Ecto neural progenitor cell (in vitro differentiated cells): ENCODE measurements around the gene OR8B4.
"Not testable (repeated sequence)": the region's sequence is repeated elsewhere in the genome, so short reads cannot be mapped to it uniquely, and the experiment has no call there.

ENCODE experiments used
- DNase-seq: peaks from one replicate; pipeline ENCODE4 v3.0.0-alpha.2; 2018; ENCODE audit warnings: low spot score

Gene OR8B4

GRCh38 chr11:124405581-124405980 lies 19.1 kb downstream of the OR8B4 start:
- no peak for DNase-seq

DNA sequence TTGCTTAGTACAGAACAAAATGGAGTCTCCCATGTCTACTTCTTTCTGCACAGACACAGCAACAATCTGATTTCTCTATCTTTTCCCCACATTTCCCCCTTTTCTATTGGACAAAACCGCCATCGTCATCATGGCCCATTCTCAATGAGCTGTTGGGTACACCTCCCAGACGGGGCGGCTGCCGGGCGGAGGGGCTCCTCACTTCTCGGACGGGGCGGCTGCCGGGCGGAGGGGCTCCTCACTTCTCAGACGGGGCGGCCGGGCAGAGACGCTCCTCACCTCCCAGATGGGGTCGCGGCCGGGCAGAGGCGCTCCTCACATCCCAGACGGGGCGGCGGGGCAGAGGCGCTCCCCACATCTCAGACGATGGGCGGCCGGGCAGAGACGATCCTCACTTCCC lies 21.5 kb downstream of the OR8B4 start:
- DNase-seq: not testable (repeated sequence)

DNA sequence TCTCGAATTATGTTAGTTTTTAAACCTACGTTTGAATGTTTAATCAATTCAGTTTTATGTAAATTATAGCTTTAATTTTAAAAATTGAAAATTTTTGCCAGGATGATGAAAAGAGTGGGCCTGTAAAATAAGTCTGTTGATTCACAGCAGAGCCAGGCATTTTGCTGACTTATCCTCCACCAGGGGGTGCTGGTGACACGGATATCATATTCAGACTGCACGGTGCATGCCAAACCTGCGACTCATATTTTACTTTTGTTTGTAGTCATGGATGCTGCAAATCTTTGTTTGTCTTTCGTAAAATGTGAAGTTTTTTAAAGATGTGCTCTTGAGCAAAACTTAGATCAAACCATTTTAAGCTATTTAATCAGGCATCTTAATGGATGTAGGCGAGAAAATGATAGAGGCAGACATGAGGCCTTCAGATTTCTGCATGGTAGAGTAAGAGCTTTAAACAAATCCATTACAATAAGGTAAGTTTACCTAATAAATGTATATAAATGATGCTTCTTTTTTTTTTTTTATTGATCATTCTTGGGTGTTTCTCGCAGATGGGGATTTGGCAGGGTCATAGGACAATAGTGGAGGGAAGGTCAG lies 22.2 kb downstream of the OR8B4 start:
- DNase-seq: peak; percentile 52

- no peak for DNase-seq
These were observed 25.7 kb downstream of the OR8B4 start, which contains the start of gene OR8B3 for GRCh38 chr11:124398924-124399323. Gene OR8B3, minus strand, starts transcription at chr11:124399024. Its CDS starts 1,673 bp downstream, at chr11:124397351.

DNA sequence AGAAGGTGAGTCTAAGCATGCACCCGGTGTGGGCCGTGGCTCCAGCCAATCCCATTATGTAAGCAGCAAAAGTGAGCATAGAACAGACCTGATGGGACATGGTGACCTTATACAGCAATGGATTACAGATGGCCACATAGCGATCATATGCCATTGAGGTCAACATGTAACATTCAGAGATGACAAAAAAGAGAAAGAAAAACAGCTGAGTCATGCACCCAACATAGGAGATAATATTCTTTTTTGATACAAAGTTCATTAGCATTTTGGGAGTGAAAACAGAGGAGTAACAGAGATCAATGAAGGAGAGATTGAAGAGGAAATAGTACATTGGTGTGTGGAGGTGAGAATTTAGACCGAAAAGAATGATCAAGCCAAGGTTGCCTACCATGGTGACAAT lies 27.8 kb downstream of the OR8B4 start:
- not testable (repeated sequence) for DNase-seq

GRCh38 chr11:124394408-124394807 lies 30.3 kb downstream of the OR8B4 start:
- no peak for DNase-seq

DNA sequence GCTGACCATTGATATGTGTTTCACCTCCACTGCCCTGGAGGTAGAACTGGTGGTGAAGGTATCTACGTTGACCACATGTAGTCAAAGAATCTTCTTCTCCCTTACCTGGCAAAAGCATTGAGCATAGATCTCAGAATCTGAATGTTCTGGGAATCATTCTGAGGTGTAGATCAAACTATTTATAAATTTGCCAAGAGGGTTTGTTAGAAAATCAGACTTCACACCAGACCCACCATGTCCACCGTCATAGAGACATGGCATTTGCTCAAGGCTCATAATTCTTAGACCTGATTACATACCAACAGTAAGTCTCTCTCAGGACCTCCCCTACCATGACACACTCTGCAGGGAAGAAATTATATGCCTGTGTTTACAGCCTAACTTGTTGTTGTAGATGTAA lies 40.3 kb downstream of the OR8B4 start, which contains the start of gene OR8B2:
TSS of gene OR8B2 (minus strand) at position 101 of the 400 bp plus-strand sequence. CDS start 1,156 bp downstream, outside the sequence.
- DNase-seq: no peak

DNA sequence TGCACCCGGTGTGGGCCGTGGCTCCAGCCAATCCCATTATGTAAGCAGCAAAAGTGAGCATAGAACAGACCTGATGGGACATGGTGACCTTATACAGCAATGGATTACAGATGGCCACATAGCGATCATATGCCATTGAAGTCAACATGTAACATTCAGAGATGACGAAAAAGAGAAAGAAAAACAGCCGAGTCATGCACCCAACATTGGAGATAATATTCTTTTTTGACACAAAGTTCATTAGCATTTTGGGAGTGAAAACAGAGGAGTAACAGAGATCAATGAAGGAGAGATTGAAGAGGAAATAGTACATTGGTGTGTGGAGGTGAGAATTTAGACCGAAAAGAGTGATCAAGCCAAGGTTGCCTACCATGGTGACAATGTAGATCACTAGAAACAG lies 41.8 kb downstream of the OR8B4 start:
- not testable (repeated sequence) for DNase-seq

GRCh38 chr11:124380585-124380984 lies 44.1 kb downstream of the OR8B4 start:
- DNase-seq: no peak

DNA sequence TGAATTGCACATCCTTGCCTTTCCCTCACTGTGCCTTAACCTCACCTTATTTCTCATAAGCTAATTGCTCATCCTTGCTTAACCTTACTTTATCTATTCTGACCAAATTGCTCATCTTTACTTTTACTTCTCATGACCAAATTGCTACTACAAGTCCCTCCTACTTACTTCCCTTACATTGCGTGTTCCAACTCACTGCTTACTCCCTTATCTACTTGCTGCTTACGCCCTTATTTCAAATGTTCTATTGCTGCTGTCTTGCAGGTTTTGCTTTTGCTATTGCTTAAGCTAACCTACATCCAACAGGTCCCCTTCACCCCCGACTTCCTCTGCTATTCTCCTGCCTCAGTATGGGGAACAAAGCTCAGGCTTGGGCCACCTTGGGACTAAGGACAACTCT lies 48.4 kb downstream of the OR8B4 start:
- DNase-seq: no peak
